Uterus (tissue), 4 donors: ENCODE results near the gene AMBP. TPM values are rescaled to one million over a fixed set of nuclear protein-coding genes. Genes with fewer than 3 reads are reported as not detected.

Source experiments
- DNase-seq, 2 donors: peaks; one replicate each; pipeline ENCODE4 v3.0.0-alpha.2; 2019 to 2020
- H3K27ac ChIP-seq, 2 donors: fragments of 200-600 bp; sonication (generic); 1 replicate in 1 of 2; 2 replicates in 1 of 2; pipeline ENCODE4 v1.5.1; 2016 to 2018
- H3K27me3 ChIP-seq, 2 donors: fragments of 200-600 bp; sonication (generic); one replicate each; pipeline ENCODE4 v1.5.1; 2018 to 2019; ENCODE audit warnings: control low read depth in 1 of 2
- H3K36me3 ChIP-seq, 2 donors: fragments of 200-600 bp; sonication (generic); one replicate each; pipeline ENCODE4 v1.5.1; 2019; ENCODE audit warnings: control low read depth in 1 of 2
- H3K4me1 ChIP-seq, 2 donors: fragments of 200-600 bp; sonication (generic); one replicate each; pipeline ENCODE4 v1.5.1; 2018 to 2019; ENCODE audit warnings: control low read depth in 1 of 2
- H3K4me3 ChIP-seq, 2 donors: fragments of 200-600 bp; sonication (generic); 1 replicate in 1 of 2; 2 replicates in 1 of 2; pipeline ENCODE4 v1.5.1; 2018 to 2019; ENCODE audit warnings: mild to moderate bottlenecking in 1 of 2
- H3K9me3 ChIP-seq, 2 donors: fragments of 200-600 bp; sonication (generic); one replicate each; pipeline ENCODE4 v1.5.1; 2019; ENCODE audit warnings: control low read depth in 1 of 2
- POLR2A ChIP-seq, 2 donors: fragments of 450-650 bp; IDR thresholded peaks; one replicate each; pipeline ENCODE4 v1.6.1; 2016; ENCODE audit warnings: antibody characterized with exemption in 2 of 2, mild to moderate bottlenecking in 1 of 2, moderate library complexity in 1 of 2
- intact Hi-C: fragments of 100-400 bp; cut with DNase I; formaldehyde crosslinking; loops from one replicate; pipeline ENCODE4 v1.15.1; 2023; ENCODE audit warnings: low total_unique reads
- total RNA-seq, 4 donors: library from RNA; depleted of rRNA in 3 of 4; stranded (reverse); fragments of >200 nt in 3 of 4; gene quantifications; one replicate each; pipeline versions ENCODE4 v1.1.0 to v1.2.4, GENCODE V29; 2014 to 2023
- TF ChIP-seq, protein P1 (sequence below), 4 experiments: fragments of 200-600 bp in 2 of 4; fragments of 450-650 bp in 2 of 4; sonication (generic) in 2 of 4; IDR thresholded peaks; one replicate each; pipeline ENCODE4 v1.5.1; 2016 to 2019; ENCODE audit warnings: antibody characterized with exemption in 4 of 4, mild to moderate bottlenecking in 2 of 4, moderate library complexity in 1 of 4
- donor health status: DM: yes; HTN: yes; CAD: no.

The AMBP gene
- total RNA-seq, 4 donors from 2014 or later = 1.3 TPM; not detected in 3

DNA sequence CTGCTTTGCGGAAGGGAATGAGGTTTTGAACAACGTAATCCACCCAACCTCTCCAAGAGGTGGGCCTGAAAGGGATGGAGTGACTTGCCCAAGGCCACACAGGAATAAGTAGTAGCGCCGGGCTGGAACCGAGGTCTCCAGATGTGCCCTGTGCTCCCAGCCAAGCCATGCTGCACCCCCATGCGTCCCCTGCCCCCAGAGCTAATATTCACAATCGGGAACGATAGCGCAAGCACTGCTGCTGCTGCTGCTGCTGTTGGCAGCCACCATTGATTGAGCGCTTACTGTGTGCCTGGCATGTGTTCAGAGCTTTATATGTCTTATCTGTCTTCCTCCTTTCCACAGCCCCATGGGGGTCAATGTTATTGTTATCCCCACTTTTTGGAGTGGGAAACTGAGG is 43.9 kb downstream of the AMBP start:
- no peaks in the 10 kb centered on the region for H3K9me3 ChIP-seq
- DNase-seq = peak in 1 of 2 donors; percentile 2
- intact Hi-C loops = loop anchor here (10.0 kb wide), 1 partner anchor 229 kb away; no protein-coding TSS in a partner anchor
- H3K4me1 ChIP-seq = no peaks in the 10 kb centered on the region
- no peaks in the 10 kb centered on the region for H3K27me3 ChIP-seq
- no peak overlapping the region for H3K27ac ChIP-seq
- H3K36me3 ChIP-seq = no peaks in the 10 kb centered on the region
- TF ChIP-seq, protein P1, sequence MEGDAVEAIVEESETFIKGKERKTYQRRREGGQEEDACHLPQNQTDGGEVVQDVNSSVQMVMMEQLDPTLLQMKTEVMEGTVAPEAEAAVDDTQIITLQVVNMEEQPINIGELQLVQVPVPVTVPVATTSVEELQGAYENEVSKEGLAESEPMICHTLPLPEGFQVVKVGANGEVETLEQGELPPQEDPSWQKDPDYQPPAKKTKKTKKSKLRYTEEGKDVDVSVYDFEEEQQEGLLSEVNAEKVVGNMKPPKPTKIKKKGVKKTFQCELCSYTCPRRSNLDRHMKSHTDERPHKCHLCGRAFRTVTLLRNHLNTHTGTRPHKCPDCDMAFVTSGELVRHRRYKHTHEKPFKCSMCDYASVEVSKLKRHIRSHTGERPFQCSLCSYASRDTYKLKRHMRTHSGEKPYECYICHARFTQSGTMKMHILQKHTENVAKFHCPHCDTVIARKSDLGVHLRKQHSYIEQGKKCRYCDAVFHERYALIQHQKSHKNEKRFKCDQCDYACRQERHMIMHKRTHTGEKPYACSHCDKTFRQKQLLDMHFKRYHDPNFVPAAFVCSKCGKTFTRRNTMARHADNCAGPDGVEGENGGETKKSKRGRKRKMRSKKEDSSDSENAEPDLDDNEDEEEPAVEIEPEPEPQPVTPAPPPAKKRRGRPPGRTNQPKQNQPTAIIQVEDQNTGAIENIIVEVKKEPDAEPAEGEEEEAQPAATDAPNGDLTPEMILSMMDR (IDR thresholded peaks at IDR 0.05) = no peak
- no peak for TF ChIP-seq POLR2A (IDR thresholded peaks at IDR 0.05)
- H3K4me3 ChIP-seq = no peak overlapping the region

DNA sequence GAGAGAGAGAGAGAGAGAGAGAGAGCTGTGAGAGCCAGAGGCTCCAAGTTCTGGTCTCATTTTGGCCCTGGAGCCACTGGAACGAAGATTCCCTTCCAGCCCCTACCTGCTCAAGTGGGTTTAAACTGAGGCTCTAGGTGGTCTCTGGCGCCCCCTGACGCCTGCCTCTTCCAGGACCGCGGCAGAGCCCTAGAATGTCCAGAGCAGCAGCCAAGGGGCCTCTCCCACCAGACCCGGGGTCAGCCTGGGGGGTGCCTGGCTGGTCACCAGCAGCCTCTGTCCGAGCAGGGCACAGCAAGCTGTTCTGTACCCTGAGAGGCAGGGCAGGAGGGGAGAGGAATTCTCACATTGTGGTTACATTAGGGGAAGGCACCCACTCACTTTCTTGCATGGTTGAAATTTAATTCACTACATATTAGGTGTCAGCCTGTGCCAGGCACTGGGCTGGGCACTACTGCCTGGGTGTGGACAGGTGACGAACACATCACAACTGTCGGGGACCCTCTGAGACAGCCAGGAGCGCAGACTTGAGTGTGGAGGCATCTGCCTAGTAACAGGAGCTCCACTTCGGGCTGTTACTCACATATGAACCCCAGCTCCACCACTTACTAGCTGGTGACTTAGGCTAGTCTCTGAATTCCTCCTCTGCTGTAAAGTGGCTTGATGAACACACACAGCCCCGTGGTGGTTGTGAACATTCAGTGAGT is 44.5 kb downstream of the AMBP start:
- no peak for TF ChIP-seq POLR2A (IDR thresholded peaks at IDR 0.05)
- TF ChIP-seq, protein P1 (IDR thresholded peaks at IDR 0.05) = peak; percentile 41 to 51 (median 49)
- no peaks in the 10 kb centered on the region for H3K36me3 ChIP-seq
- H3K4me1 ChIP-seq = no peaks in the 10 kb centered on the region
- intact Hi-C loops = loop anchor here (10.0 kb wide), 1 partner anchor 229 kb away; no protein-coding TSS in a partner anchor
- H3K4me3 ChIP-seq = no peak overlapping the region
- DNase-seq = peak; percentile 26 to 44
- no peaks in the 10 kb centered on the region for H3K9me3 ChIP-seq
- no peak overlapping the region for H3K27ac ChIP-seq
- H3K27me3 ChIP-seq = no peaks in the 10 kb centered on the region

DNA sequence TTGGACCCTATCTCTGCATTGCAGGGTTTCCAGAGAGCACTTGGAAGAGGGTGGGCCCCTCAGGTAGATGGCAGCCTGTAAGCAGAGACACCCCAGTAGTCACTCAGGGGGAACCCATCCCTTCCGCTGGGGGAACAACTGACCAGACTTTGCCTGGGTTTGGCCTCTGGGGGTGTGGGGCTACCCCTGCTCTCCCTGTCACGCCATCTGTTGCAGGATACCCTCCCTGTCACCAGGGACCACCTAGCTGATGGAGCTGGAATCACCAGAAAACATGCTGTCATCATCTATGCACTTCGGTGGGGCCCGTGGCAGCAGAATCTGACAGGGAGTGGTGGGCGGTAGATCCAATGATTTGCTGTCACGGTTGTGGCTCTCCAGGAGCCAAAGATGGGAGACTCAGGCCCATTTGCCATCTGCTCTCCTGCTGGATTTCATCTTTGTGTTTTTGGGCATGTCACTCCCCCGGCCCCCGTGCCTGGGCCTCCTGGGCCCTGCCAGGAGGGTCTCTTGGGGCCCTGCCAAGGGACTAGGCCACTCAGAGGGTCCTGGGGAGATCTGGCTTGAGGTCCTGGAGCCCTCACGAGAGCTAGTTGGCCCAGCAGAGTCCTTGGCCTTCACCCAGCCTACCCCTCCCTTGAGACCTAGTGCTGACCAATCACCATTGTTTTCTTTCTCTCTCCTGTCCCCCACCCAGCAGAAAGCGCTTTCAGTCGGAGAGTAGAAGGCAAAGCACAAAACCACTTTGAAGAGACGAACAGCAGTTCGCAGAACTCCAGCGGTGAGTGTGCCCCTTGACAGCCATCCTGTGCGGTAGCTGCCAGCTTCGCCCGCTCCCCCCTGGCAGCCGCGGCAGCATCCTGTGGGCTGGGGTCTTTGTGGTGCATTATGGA is 45.9 kb downstream of the AMBP start:
- peak in 1 of 2 donors; percentile 14 for DNase-seq
- intact Hi-C loops = loop anchor here (10.0 kb wide), 1 partner anchor 227 kb away; no protein-coding TSS in a partner anchor
- Histone ChIP-seq H3K27me3 (no peaks in the 10 kb centered on the region), H3K9me3 (no peaks in the 10 kb centered on the region), H3K4me1 (no peaks in the 10 kb centered on the region), H3K27ac (no peak overlapping the region), H3K36me3 (no peaks in the 10 kb centered on the region), H3K4me3 (no peak overlapping the region)
- no peak for TF ChIP-seq POLR2A (IDR thresholded peaks at IDR 0.05)
- TF ChIP-seq, protein P1 (IDR thresholded peaks at IDR 0.05) = no peak

DNA sequence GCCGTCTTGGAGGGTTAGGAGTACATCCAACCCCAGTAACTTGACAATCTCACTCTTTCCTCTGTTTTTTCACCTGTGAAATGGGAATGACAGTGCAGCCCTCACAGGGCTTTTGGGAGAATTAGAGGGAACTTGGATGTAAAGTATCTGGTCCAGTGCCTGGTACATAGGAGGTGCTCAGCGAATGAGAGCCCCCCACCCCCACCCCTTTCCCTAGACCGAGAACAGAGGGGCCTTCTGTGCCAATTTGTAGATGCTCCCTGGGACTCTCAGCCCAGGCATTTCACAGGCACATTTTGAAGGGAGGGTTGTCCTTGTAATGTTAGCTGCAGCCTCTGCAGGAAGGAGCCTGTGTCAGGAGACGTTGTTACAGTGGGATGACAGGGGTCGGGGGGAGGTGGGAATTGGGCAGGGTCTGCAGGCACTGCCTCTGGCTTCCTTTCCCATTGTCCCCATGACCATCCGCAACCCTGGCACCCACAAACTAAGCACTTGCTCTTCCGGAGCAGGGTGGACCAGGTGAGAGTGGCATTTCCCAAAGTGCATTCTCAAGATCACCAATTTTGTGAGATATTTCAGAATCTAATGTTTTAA is 47.0 kb downstream of the AMBP start:
- H3K4me3 ChIP-seq = no peak overlapping the region
- DNase-seq = peak in 1 of 2 donors; percentile 4
- H3K4me1 ChIP-seq = no peaks in the 10 kb centered on the region
- H3K27ac ChIP-seq = no peak overlapping the region
- H3K9me3 ChIP-seq = no peaks in the 10 kb centered on the region
- intact Hi-C loops = loop anchor here (10.0 kb wide), 1 partner anchor 226 kb away; no protein-coding TSS in a partner anchor
- no peaks in the 10 kb centered on the region for H3K36me3 ChIP-seq
- no peaks in the 10 kb centered on the region for H3K27me3 ChIP-seq
- TF ChIP-seq, protein P1 (IDR thresholded peaks at IDR 0.05) = no peak
- no peak for TF ChIP-seq POLR2A (IDR thresholded peaks at IDR 0.05)
